Endothelial cell of umbilical vein (primary cell): ENCODE measurements around the gene LRRC23. TPM values are rescaled to one million over a fixed set of nuclear protein-coding genes. Genes with fewer than 3 reads are reported as not detected.
A peak's percentile ranks its signal among the peaks of the same experiment; 100 is the strongest.

Experiments
- BruUV-seq: library from RNA; stranded (reverse); fragments of 400-500 nt; replicated peaks from 2 replicates; lab custom pipeline; 2021; lab: Mats Ljungman, UMichigan
- CTCF ChIA-PET: fragments of 300-600, 350-600 bp; sonication (Branson Sonifier 250); formaldehyde crosslinking; loops from one replicate; lab custom pipeline; 2021; ENCODE audit warnings: antibody characterized with exemption, inconsistent platforms; lab: Charles Lee
- POLR2A ChIA-PET: fragments of 300-600, 350-600 bp; sonication (Branson Sonifier 250); formaldehyde crosslinking; loops from one replicate; lab custom pipeline; 2021; ENCODE audit warnings: antibody characterized with exemption, inconsistent platforms; lab: Charles Lee
- DNase-seq: peaks from one replicate; pipeline ENCODE4 v3.0.0-alpha.2; 2011; ENCODE audit warnings: low read depth, low spot score
- FAIRE-seq: peaks from 2 replicates; lab custom pipeline; 2011; peaks lifted over from hg19 to GRCh38; lab: Jason Lieb, UNC
- H2AFZ ChIP-seq: 2 replicates; pipeline ENCODE4 v1.6.0; 2012; ENCODE audit warnings: low read depth, low read length, control low read depth, inconsistent platforms
- H3K27ac ChIP-seq: 2 replicates; pipeline ENCODE4 v1.5.1; 2011; ENCODE audit warnings: low read depth, mild to moderate bottlenecking, control low read depth, low read length, moderate library complexity; ENCODE audit not compliant: insufficient read depth
- H3K27me3 ChIP-seq, 2 experiments: 2 replicates each; pipeline versions ENCODE4 v1.6.0 to v1.6.1; 2011; ENCODE audit warnings: low read length in 2 of 2, mixed read lengths in 1 of 2; ENCODE audit not compliant: control insufficient read depth in 2 of 2, insufficient read depth in 2 of 2
- H3K36me3 ChIP-seq, 2 experiments: 2 replicates in 1 of 2; 3 replicates in 1 of 2; pipeline ENCODE4 v1.5.1; 2011; ENCODE audit warnings: low read length in 2 of 2, mild to moderate bottlenecking in 1 of 2, moderate library complexity in 1 of 2; ENCODE audit not compliant: control insufficient read depth in 2 of 2, insufficient read depth in 2 of 2; ENCODE audit errors: extremely low read depth in 1 of 2
- H3K4me1 ChIP-seq: 3 replicates; pipeline ENCODE4 v1.5.1; 2011; ENCODE audit warnings: mild to moderate bottlenecking, low read length; ENCODE audit not compliant: control insufficient read depth, insufficient read depth; ENCODE audit errors: extremely low read depth
- H3K4me2 ChIP-seq: 2 replicates; pipeline ENCODE4 v1.6.1; 2011; ENCODE audit warnings: low read length, control low read depth, mixed read lengths; ENCODE audit not compliant: insufficient read depth
- H3K4me3 ChIP-seq, 3 experiments: fragments of 200-600 bp in 1 of 3; sonication (generic), shearing (Covaris generic) in 1 of 3; replicated peaks in 1 of 3; 2 replicates each; pipeline ENCODE4 v1.5.1; 2011 to 2016; ENCODE audit warnings: control low read depth in 3 of 3, low read length in 3 of 3, mild to moderate bottlenecking in 2 of 3, inconsistent platforms in 1 of 3, low read depth in 1 of 3, moderate library complexity in 1 of 3; ENCODE audit not compliant: insufficient read depth in 1 of 3
- H3K79me2 ChIP-seq: 2 replicates; pipeline ENCODE4 v1.6.0; 2012; ENCODE audit warnings: low read length, inconsistent platforms; ENCODE audit not compliant: control insufficient read depth, insufficient read depth
- H3K9ac ChIP-seq: replicated peaks from 2 replicates; pipeline ENCODE3; 2011; ENCODE audit warnings: low read length, control low read depth; ENCODE audit not compliant: insufficient read depth; ENCODE audit errors: extremely low read depth
- H3K9me1 ChIP-seq: replicated peaks from 3 replicates; pipeline ENCODE4 v1.6.0; 2011; ENCODE audit warnings: mild to moderate bottlenecking, low read length; ENCODE audit not compliant: control insufficient read depth, insufficient read depth; ENCODE audit errors: extremely low read depth
- H3K9me3 ChIP-seq: replicated peaks from 2 replicates; pipeline ENCODE4 v1.5.1; 2012; ENCODE audit warnings: low read length, inconsistent platforms; ENCODE audit not compliant: control insufficient read depth, insufficient read depth
- H4K20me1 ChIP-seq: replicated peaks from 2 replicates; pipeline ENCODE3; 2011; ENCODE audit warnings: mild to moderate bottlenecking, low read length; ENCODE audit not compliant: control insufficient read depth, insufficient read depth; ENCODE audit errors: extremely low read depth
- CTCF ChIP-seq, 2 donors: IDR thresholded peaks; 1 replicate in 1 of 2; 2 replicates in 1 of 2; pipeline ENCODE4 v1.5.1; 2011; ENCODE audit warnings: low read length in 2 of 2, mild to moderate bottlenecking in 2 of 2, moderate library complexity in 2 of 2, control low read depth in 1 of 2, inconsistent platforms in 1 of 2, low read depth in 1 of 2; ENCODE audit not compliant: insufficient read depth in 1 of 2; ENCODE audit errors: extremely low read depth in 1 of 2
- EZH2 ChIP-seq: IDR thresholded peaks from 2 replicates; pipeline ENCODE4 v1.6.1; 2012; ENCODE audit warnings: borderline replicate concordance, low read depth, mild to moderate bottlenecking, moderate library complexity, low read length, inconsistent platforms; ENCODE audit not compliant: severe bottlenecking
- FOS ChIP-seq: IDR thresholded peaks from 2 replicates; pipeline ENCODE4 v1.6.1; 2011; ENCODE audit warnings: mild to moderate bottlenecking, low read length, moderate library complexity, borderline replicate concordance; ENCODE audit not compliant: insufficient read depth
- GATA2 ChIP-seq: IDR thresholded peaks from 2 replicates; pipeline ENCODE4 v1.7.0; 2011; ENCODE audit warnings: low read depth, mild to moderate bottlenecking, moderate library complexity, mixed read lengths, low read length; ENCODE audit not compliant: insufficient read length, insufficient read depth
- JUN ChIP-seq: IDR thresholded peaks from 2 replicates; pipeline ENCODE4 v1.6.1; 2011; ENCODE audit warnings: borderline replicate concordance, low read depth; ENCODE audit not compliant: insufficient read length, insufficient read depth
- dilution Hi-C: fragments of 300-500 bp; cut with MboI; formaldehyde crosslinking; loops from one replicate; pipeline ENCODE4 v1.15.0; 2019; ENCODE audit warnings: low sequenced_read_pairs; ENCODE audit not compliant: extremely low pct_ligation_motif_present
- intact Hi-C: fragments of 100-400 bp; cut with micrococcal nuclease; formaldehyde crosslinking; loops from one replicate; pipeline ENCODE4 v1.10.0; 2022
- polyA plus RNA-seq, 4 experiments: library from polyadenylated mRNA; depleted of rRNA in 3 of 4; stranded (reverse) in 3 of 4; unstranded in 1 of 4; fragments of >200 nt; gene quantifications; 2 replicates each; pipeline versions ENCODE4 v1.2.1 to v1.2.3, GENCODE V29; 2011 to 2012; ENCODE audit warnings: missing spikeins in 1 of 4
- total RNA-seq: library from RNA; stranded (reverse); gene quantifications from 2 replicates; pipeline ENCODE4 v1.2.3, GENCODE V29; 2021

LRRC23 gene
- total and polyA plus RNA-seq, 2 donors (not counting 3 experiments of a cell fraction or from before 2014, with no cell fraction given), result 3.1 to 3.5 TPM

GRCh38 chr12:6962285-6963015 lies 57.8 kb downstream of the LRRC23 start:
- H3K9me3 ChIP-seq, result no peaks in the 10 kb centered on the region
- H3K9ac ChIP-seq, result peak overlapping the region; percentile 28
- H3K4me3 ChIP-seq, result no peak overlapping the region
- intact Hi-C loops, result no loop called here
- dilution Hi-C loops, result no loop called here
- ChIA-PET CTCF (interaction anchor here (0.5 to 3.2 kb wide), 12 partner anchors 10 to 93 kb away, joined by 3 to 34 read pairs (median 6); partner anchors contain the start of genes C12orf57, PTPN6, RNU7-1 and SPSB2), POLR2A (interaction anchor here (0.6 to 1.5 kb wide), 2 partner anchors 19 to 95 kb away, joined by 3 to 5 read pairs; partner anchors contain the start of genes C12orf57, RNU7-1 and TPI1)
- FAIRE-seq (no peak), DNase-seq (no peak)
- H3K36me3 ChIP-seq, result peaks cover 13 to 18% of the 10 kb centered on the region in 2 experiments
- no peak overlapping the region for H3K4me2 ChIP-seq
- H3K9me1 ChIP-seq, result no peaks in the 10 kb centered on the region
- no TSS peak for BruUV-seq
- peaks cover 4% of the 10 kb centered on the region for H3K79me2 ChIP-seq
- TF ChIP-seq EZH2 (no peak), CTCF (IDR thresholded peaks at IDR 0.05; ENCODE audit: extremely low read depth in 1 of 2, insufficient read depth in 1 of 2, low read depth in 1 of 2, low read length in 2 of 2) (no peak), GATA2 (no peak), FOS (no peak), JUN (no peak)
- peak overlapping the region; percentile 69 for H3K27ac ChIP-seq
- H3K27me3 ChIP-seq, result no peaks in the 10 kb centered on the region
- no peaks in the 10 kb centered on the region for H4K20me1 ChIP-seq
- peaks cover 18% of the 10 kb centered on the region for H3K4me1 ChIP-seq
- H2AFZ ChIP-seq, result peak overlapping the region; percentile 89
